GM18508 (cell line): ENCODE results near the gene FAM89B.
"Not testable (repeated sequence)": the region's sequence is repeated elsewhere in the genome, so short reads cannot be mapped to it uniquely, and the experiment has no call there.

ENCODE experiments used
- ATAC-seq: cut with Tn5 transposase; IDR thresholded peaks from one replicate; pipeline ENCODE4 v1.9.1; 2021; ENCODE audit warnings: moderate number of reproducible peaks; ENCODE audit not compliant: insufficient read depth, unreplicated experiment

Gene FAM89B

GRCh38 chr11:65572356-65573051 lies at the start of gene FAM89B:
FAM89B (plus strand) TSS chr11:65572538; CDS start chr11:65572670, 132 bp downstream.
- no peak for ATAC-seq

- not testable (repeated sequence) for ATAC-seq
Observed at GRCh38 chr11:65522718-65523630, 49.4 kb upstream of the FAM89B start.

GRCh38 chr11:65523631-65523968 lies 48.7 kb upstream of the FAM89B start:
- not testable (repeated sequence) for ATAC-seq

DNA sequence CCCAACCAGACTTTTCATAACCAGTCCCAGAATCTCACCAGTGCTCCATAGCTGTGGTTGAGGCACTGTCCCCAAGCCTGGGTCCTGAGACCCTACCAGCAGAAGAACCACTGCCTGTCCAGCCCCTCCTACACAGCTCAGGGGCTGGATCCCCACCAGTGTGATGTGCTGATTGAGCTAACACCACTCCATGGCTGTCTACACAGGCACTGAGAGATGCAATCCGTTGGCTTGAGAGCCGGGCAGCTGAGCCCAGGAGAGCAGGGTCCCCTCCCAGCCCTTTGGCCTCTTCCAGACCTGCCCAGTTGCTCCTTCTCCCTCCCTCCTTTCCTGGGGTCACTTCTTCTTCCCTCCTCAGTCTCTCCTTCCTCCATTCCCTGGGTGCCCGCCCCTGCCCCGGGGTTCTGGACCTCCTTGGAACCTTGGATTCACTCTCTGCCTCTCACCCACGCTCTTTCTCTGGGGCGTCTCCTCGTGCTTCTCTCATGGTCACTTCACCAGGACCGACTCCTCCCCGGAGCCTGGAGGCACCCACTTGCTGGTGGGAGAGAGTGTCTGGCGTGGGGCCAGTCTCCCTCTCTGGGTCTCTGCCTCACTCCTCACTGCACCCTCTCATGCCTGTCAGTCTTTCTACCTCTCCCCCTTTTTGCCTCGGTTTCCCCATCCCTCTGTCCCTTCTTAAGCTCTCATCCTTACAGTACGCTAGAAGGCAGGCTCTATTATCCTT lies 48.2 kb upstream of the FAM89B start:
- ATAC-seq: no peak

DNA sequence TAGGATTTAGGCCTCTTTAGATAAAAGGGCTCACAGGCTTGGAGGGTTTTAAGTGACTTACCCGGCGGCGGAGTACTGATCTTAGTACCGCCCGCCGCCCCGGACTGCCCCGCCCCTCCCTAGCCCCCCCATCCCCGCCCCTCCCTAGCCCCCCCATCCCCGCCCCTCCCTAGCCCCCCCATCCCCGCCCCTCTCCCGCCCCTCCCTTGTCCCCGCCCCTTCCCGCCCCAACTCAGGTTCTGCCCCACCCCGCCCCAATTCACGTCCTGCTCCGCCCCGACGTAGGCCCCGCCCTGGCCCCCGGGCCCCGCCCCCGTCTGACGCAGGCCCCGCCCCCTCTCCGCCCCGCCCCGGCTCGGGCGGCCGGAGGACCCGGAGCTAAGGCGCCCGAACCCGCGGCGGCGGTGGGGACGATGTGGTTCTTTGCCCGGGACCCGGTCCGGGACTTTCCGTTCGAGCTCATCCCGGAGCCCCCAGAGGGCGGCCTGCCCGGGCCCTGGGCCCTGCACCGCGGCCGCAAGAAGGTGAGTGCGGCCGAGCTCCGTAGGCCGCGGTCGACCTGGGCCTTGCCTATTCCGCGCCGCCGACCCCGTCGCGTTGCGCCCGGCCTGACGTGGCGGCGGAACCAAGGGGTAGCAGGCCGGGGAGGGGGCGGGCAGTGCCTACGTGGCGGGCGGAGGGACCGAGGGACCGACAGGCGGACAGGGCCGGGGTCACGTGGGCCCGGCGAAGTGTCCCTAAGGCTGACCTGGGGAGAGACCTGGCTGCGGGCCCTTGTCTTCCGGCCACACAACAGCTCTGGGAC lies 47.4 kb upstream of the FAM89B start, which contains the start of gene SCYL1:
SCYL1 (plus strand) TSS at position 343 of the 805 bp plus-strand sequence; CDS start at position 414, 71 bp downstream.
- ATAC-seq: no peak

DNA sequence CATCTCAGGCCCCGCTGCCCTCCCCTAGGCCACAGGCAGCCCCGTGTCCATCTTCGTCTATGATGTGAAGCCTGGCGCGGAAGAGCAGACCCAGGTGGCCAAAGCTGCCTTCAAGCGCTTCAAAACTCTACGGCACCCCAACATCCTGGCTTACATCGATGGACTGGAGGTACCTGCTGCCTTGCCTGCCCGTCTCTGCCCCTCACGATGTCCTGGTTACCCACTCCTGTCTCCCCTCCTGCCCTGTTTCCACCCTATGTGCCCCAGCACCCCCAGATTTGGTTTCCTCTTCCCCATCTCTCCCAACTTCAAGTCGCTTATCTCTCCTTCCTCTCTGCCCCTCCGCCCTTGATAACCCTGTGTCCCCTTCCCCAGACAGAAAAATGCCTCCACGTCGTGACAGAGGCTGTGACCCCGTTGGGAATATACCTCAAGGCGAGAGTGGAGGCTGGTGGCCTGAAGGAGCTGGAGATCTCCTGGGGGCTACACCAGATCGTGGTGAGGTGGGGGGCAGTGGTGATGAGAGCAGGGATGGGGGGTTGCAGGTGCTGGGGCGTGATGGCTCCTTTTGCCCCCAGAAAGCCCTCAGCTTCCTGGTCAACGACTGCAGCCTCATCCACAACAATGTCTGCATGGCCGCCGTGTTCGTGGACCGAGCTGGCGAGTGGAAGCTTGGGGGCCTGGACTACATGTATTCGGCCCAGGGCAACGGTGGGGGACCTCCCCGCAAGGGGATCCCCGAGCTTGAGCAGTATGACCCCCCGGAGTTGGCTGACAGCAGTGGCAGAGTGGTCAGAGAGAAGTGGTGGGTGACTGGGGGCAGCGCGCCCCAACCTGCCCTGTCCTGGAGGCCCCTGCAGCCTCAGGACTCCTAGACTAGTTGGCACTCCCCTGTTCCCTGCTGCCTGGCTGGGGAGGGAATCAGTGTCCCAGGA lies 46.5 kb upstream of the FAM89B start:
- ATAC-seq: no peak

- no peak for ATAC-seq
Observed at GRCh38 chr11:65526744-65527143, 45.6 kb upstream of the FAM89B start.

DNA sequence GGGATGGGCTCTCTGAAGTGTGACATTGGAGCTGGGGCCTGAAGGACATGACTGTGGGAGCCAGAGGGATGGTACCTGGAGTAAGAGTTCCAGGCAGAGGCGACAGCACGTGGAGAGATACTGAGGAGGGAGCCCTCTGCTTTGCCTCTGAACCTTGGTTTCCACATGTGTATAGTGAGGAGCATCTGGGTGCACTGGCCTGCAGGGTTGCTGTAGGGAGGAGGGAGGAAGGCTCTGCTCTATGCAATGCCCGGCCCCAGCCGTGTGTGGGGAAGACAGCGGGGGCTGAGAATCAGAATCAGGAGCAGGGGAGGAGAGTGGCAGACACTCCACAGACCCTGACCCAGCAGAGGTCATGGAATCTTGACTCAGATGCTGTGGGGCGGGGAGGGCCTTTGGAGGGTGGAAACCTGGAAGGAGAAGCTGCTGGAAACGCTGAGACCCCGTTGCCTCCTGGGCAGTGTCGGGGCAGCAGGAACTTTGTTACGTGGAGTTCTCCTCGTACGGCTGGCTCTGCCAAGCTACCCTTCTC lies 43.5 kb upstream of the FAM89B start:
- no peak for ATAC-seq

- ATAC-seq: no peak
Observed at GRCh38 chr11:65529475-65530156, 42.7 kb upstream of the FAM89B start.

GRCh38 chr11:65530157-65530496 lies 42.2 kb upstream of the FAM89B start:
- no peak for ATAC-seq

GRCh38 chr11:65532388-65533064 lies 39.8 kb upstream of the FAM89B start:
- no peak for ATAC-seq

DNA sequence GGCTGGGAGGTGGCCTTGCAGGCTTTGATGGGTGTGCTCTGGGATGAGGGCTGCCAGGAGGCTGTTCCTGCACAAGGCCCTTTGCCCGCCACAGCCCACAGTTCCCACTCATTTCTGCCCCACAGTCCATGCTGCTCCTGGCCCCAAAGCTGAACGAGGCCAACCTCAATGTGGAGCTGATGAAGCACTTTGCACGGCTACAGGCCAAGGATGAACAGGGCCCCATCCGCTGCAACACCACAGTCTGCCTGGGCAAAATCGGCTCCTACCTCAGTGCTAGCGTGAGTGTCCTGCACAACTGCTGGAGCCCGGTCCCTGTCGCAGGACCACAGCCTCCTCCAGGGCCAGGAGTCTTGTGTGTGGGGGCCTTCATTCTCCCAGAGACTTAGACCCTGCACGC lies 37.2 kb upstream of the FAM89B start:
- no peak for ATAC-seq

GRCh38 chr11:65536412-65537295 lies 35.7 kb upstream of the FAM89B start:
- no peak for ATAC-seq

- no peak for ATAC-seq
Observed at GRCh38 chr11:65537296-65537597, 35.1 kb upstream of the FAM89B start.

- no peak for ATAC-seq
Observed at GRCh38 chr11:65537620-65538231, 34.6 kb upstream of the FAM89B start.

- no peak for ATAC-seq
Observed at GRCh38 chr11:65538232-65538914, 34.0 kb upstream of the FAM89B start.
